NK-92 (cell line): ENCODE results near the gene NOXO1.
"Not testable (repeated sequence)": the region's sequence is repeated elsewhere in the genome, so short reads cannot be mapped to it uniquely, and the experiment has no call there.

ENCODE experiments used
- DNase-seq: peaks from one replicate; lab custom pipeline; 2025; ENCODE audit not compliant: unreplicated experiment; lab: John Stamatoyannopoulos, UW

Gene NOXO1

DNA sequence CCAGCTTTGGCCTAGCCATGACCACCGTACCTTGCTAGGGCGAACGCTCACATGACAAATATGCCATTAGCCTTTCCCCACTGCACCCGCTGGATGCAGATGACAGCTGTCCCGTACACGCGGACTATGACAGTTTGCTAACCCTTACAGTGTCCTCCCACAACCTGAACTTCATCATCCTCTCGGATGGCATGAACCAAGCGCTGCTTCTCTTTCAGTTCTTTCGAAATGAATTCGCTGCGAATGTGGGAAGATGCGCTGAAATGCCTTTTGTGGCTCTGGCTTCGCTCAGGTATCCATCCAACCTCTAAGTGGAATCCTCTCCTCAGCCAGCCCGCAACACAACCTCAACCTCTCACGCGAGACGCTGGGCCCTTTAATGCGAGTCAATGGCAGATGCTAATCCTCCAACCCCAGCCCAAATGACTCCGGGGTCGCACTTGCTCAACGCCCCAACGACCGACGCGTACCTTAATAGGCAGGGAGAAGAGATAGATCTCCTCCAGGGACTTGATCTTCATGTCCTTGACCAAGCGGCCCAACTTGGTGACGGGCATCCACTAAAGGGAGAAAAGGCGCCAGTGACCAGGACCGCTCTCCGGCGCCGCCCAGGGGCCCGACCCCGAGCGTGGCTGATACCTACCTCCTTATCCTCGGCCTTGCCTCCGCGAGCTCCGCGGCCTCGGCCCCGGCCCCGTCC is 17.3 kb downstream of the NOXO1 start:
- no peak for DNase-seq

DNA sequence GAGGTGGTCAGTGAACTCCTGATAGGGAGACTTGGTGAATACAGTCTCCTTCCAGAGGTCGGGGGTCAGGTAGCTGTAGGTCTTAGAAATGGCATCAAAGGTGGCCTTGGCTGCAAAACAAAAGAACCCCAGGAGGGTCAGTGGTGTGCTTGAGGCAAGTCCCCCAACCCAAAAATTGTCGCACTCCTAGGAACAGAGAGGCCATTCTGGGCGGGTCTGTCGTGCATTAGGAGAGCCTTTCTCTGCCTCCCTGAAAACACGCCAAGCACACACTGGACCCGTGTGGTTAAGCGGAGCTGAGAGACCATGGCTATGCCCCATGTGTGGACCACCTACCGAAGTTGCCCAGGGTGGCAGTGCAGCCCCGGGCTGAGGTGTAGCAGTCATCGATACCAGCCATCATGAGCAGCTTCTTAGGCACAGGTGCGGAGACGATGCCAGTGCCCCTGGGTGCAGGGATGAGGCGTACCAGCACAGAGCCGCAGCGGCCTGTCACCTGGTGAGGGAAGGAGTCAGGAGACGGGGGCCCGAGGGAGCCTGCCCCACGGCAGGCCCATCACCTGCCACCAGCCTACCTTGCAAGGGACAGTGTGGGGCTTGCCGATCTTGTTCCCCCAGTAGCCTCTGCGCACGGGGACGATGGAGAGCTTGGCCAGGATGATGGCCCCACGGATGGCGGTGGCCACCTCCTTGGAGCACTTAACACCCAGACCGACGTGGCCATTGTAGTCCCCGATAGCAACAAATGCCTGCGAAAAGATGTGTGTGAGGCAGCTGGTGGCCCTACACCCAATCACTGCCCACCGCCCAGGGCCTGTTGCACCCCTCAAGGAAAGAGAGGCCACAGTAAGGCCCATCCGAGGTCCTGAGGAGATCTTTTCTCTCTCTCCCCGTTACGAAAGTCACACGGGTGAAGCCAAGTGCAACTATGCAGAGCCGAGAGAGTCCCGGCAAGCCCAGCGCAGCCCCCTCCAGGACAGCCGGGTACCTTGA is 18.8 kb downstream of the NOXO1 start:
- not testable (repeated sequence) for DNase-seq

- no peak for DNase-seq
These were observed 19.6 kb downstream of the NOXO1 start for GRCh38 chr16:1961651-1962067.

DNA sequence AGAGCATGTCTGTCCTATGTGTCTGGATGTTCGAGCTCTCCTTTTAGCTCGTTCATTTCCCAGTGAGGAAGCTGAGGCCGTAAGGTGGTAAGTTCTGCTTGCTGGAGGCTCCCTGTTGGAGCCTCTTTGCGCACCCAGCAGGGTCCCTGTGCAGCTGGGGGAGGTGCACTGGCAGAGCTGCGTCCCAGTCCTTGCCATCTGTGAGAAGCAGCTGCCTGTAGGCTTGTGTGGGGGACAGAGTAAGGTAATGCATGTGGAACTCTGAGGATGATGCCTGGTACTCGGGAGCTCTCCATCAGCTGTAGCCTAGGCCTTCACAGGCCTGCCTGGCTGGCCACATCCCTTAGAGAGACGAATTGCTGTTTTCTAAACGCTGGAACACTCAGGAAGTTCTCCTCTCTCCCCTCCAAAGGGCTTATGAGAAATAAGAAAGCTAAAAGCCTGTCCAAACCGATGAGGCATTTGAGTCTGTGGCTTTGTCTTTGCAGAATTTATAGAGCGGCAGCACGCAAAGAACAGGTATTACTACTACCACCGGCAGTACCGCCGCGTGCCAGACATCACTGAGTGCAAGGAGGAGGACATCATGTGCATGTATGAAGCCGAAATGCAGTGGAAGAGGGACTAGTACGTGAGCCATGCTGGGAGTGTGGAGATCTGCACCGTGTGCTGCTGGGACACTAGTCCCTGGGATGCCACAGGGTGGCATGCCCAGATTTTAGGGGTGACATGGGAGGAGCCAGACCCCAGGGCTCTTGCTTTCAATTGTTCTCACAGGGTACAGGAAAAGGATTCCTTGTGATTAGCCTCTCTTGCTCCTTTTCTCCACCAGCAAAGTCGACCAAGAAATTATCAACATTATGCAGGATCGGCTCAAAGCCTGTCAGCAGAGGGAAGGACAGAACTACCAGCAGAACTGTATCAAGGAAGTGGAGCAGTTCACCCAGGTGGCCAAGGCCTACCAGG is 20.3 kb downstream of the NOXO1 start:
- DNase-seq: no peak

GRCh38 chr16:1959269-1960039 is 21.8 kb downstream of the NOXO1 start, which contains the start of gene NDUFB10:
Gene NDUFB10 (plus strand): TSS chr16:1959538. CDS start chr16:1959625, 87 bp downstream.
- DNase-seq: no peak

DNA sequence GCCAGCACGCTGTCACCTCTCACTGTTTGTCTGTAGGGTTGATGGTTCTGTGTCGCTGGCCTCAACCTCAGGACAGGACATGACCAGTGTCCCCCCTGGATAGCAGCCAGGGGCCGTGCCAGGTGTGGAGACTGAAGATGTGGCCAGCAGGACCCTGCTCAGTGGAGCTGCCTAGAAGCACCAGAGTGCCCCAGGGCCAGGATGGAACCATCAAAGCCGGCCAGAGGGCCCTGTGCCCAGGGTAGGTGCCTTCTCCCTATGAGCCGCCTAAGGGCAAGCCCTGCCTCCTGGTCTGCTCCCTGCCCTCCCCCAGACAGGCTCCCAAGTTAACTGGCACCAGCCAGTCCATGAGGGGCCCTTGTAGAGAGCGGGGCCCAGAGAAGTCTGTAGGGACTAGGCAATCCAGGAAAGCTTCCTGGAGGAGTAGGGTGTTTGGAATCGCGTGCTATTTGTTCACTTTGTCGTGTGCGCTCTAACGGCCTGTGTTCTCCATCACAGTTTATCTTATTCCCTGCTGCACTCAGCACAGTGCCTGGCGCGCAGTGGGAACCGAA is 22.5 kb downstream of the NOXO1 start:
- no peak for DNase-seq

DNA sequence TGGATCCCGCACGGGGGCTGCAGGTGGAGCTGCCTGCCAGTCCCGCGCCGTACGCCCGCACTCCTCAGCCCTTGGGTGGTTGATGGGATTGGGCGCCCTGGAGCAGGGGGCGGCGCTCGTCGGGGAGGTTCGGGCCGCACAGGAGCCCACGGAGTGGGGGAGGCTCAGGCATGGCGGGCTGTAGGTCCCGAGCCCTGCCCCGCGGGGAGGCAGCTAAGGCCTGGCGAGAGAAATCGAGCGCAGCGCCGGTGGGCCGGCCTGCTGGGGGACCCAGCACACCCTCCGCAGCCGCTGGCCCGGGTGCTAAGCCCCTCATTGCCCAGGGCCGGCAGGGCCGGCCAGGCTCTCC is 23.2 kb downstream of the NOXO1 start:
- DNase-seq: not testable (repeated sequence)

DNA sequence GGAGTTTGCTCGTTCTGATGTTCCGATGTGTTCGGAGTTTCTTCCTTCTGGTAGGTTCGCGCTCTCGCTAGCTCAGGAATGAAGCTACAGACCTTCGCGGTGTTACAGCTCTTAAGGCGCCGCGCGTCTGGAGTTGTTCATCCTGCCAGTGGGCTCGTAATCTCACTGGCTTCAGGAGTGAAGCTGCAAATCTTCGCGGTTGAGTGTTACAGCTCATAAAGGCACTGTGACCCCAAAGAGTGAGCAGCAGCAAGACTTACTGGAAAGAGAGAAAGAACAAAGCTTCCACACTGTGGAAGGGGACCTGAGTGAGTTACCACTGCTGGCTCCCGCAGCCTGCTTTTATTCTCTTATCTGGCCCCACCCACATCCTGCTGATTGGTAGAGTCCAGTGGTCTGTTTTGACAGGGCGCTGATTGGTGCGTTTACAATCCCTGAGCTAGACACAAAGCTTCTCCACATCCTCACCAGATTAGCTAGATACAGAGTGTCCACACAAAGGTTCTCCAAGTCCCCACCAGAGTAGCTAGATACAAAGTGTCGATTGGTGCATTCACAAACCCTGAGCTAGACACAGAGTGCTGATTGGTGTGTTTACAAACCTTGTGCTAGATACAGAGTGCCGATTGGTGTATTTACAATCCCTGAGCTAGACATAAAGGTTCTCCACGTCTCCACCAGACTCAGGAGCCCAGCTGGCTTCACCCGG is 23.7 kb downstream of the NOXO1 start:
- DNase-seq: not testable (repeated sequence)

DNA sequence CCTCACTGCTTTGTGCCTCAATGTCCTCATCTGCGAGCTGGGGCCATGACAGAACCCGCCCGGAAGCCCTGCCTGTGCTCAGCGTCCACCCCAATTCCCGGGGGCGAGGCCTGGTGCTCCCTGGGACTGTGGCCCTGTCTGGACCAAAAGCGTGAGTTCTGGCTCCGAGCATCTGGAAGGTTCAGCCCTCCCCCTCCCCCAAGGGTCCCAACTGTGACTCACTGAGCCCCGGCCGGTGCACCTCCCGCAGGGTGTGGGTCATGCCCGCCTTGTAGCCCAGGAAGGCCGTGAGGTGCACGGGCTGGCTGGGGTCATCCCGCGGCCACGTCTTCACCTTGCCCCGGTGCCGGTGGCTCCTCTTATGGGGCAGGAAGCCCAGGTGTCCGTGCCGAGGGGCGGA is 27.5 kb downstream of the NOXO1 start:
- no peak for DNase-seq

DNA sequence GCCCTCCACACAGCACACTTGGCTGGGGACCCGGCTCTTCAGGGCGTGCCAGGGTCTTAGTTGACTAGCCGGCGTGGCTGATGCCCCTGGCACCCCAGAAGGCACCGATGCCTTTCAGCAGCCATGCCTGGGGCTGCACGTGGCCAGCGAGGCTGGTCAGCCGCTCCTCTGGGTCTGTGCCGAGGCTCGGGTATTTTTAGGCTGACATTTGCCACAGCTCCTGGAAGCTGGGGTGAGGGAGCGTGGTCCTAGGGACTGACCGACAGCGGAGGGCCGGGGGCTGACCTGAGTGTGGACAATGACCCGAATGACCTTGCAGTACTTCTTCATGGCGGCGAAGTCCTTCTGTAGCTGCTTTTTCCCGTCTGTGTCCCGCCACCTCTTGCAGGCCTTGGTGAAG is 30.7 kb downstream of the NOXO1 start:
- no peak for DNase-seq

GRCh38 chr16:1950047-1950446 is 31.2 kb downstream of the NOXO1 start:
- DNase-seq: no peak

- no peak for DNase-seq
These were observed 31.8 kb downstream of the NOXO1 start for GRCh38 chr16:1949507-1949906.

- DNase-seq: no peak
These were observed 33.9 kb downstream of the NOXO1 start for GRCh38 chr16:1947369-1947670.

GRCh38 chr16:1946495-1947368 is 34.5 kb downstream of the NOXO1 start:
- no peak for DNase-seq

GRCh38 chr16:1945559-1946391 is 35.5 kb downstream of the NOXO1 start:
- no peak for DNase-seq

DNA sequence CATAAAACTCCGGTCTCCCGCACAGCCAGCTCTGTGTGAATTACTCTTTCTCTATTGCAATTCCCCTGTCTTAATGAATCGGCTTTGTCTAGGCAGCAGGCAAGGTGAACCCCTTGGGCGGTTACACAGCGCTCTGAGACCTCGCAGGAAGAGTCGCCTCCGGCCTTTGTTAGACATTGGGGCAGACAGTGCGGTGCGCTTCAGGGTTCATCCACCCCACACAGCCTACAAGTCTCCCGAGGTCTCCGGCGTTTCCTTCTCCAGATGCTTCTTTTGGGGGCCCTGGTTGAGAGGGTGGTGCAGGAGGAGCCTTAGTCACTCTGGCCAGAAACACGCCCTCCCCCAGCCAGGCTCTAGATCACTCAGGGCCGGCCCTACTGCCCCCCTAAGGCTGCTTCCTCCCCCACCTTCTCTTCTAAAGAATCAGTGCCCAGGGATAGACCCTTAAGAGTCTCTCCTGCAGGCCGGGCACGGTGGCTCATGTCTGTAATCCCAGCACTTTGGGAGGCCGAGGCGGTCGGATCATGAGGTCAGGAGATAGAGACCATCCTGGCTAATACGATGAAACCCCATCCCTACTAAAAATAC is 36.6 kb downstream of the NOXO1 start:
- no peak for DNase-seq
